ENCODE results near the gene CDR2L.
"Not testable (repeated sequence)": the region's sequence is repeated elsewhere in the genome, so short reads cannot be mapped to it uniquely, and the experiment has no call there.

CDR2L gene

DNA sequence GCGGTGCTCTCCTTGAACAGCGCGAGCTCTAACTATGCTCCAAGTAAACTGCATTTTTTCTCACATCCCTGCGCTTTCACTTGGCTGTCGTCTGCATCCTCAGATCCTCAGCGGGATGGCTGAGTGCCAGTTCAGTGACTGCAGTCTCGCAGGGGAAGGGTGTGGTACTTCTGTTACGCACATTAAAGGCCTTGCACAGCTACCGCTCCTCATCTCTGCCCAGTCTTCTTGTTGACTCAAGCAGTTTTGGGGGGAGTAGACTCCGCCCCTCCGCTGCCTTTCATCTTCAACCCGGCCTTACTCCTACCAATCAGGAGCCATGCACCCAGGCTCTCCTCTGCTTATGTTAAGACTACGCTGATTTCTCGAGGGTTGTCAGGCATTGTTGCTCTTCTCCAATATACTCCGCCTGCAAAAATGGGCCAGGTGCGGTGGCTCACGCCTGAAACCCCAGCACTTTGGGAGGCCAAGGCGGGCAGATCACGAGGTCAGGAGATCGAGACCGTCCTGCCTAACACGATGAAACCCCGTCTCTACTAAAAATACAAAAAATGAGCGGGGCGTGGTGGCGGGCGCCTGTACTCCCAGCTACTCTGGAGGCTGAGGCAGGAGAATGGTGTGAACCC lies 49.3 kb downstream of the CDR2L start:
- in situ Hi-C loops (cut with MboI; ENCODE audit: low sequenced_read_pairs) = no loop called here

DNA sequence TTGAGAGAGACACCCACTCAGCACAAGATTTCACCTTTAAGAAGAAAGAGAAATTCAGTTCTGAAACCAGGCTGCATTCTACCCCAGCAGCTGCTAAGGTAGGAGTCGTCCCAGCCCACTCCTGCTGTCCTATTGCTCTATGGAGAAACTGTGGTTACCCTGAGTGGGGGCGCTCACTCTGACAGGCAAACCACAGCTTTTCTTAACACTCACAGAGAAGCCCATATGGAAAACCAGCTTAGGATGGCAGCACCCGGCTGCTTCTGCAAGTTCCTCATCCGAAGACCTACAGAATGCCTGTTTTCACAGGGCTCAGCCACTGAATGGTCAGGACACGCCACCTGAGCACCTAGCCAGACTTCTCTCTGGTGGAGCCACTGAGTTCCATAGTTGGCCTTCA lies 51.8 kb downstream of the CDR2L start:
- in situ Hi-C loops (cut with MboI; ENCODE audit: low sequenced_read_pairs) = no loop called here

DNA sequence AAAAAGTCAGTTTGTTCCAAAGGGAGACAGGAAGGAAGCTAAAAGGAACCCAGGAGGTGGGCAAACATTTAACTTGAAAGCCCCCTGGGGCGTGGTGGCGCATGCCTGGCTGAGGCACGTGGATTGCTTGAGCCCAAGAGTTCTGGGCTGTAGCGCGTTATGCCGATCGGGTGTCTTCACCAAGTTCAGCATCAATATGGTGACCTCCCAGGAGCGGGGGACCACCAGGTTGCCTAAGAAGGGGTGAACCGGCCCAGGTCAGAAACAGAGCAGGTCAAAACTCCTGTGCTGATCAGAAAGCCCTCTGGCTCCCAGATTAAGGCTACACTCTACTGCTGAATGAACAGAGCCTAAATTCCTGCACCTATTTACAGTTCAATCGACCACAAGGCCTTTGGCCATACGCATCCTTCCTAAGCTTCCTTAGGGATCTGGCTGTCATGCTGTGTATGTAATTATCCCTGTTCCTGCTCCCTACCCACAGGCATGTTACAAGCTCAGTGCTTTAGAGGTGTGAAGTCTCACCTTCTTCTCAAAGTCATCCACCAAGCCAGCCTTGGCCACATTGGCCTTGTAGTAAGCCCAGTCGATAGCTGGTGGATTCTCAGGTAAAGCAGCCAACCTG lies 54.3 kb downstream of the CDR2L start:
- in situ Hi-C loops (cut with MboI; ENCODE audit: low sequenced_read_pairs) = no loop called here

DNA sequence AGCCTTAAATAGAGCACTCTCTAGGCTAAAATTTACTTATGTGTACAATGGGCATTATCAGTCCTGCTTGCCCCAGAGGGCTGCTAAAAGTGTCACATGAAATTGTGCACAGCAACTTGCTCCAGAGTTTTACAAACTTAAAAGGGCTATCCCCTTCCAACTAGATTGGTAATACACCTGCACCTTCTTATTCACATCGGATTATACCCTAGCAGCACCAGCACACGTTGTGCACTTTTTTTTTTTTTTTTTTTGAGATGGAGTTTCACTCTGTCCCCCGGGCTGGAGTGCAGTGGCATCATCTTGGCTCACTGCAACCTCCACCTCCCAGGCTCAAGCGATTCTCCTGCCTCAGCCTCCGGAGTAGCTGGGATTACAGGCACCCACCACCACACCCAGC lies 56.4 kb downstream of the CDR2L start:
- in situ Hi-C loops (cut with MboI; ENCODE audit: low sequenced_read_pairs) = not testable (repeated sequence)

DNA sequence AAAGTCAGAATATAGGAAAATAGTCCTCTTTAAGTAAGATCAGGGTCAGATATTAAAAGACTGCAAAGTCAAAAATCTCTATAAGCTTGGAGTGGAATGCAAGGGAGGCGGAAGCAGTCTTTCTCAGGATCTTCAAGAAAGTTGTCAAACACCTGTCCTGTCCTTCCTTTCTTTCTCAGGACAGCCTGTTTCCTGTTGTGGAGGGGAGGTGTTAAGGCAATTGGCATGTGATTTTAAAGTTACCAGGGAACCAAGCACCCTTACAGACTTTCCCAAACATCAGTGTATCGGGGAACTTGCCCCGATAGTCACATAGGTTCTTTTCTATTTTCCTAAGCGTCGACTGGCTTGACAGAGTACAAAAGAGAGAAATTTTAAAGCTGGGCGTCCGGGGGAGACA lies 57.3 kb downstream of the CDR2L start:
- in situ Hi-C loops (cut with MboI; ENCODE audit: low sequenced_read_pairs) = no loop called here

DNA sequence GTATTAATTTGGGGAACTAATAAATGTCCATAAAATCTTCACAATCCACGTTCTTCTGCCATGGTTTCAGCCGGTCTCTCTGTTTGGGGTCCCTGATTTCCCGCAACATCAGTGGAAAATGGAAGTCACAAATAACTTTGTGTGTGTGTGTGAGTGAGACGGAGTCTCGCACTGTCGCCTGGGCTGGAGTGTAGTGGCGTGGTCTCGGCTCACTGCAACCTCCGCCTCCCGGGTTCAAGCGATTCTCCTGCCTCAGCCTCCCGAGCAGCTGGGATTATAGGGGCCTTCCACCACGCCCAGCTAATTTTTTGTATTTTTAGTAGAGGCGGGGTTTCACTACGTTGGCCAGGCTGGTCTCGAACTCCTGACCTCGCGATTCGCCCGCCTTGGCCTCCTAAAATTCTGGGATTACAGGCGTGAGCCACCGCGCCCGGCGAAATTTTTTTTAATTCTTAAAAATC lies 58.5 kb downstream of the CDR2L start:
- in situ Hi-C loops (cut with MboI; ENCODE audit: low sequenced_read_pairs) = not testable (repeated sequence)

DNA sequence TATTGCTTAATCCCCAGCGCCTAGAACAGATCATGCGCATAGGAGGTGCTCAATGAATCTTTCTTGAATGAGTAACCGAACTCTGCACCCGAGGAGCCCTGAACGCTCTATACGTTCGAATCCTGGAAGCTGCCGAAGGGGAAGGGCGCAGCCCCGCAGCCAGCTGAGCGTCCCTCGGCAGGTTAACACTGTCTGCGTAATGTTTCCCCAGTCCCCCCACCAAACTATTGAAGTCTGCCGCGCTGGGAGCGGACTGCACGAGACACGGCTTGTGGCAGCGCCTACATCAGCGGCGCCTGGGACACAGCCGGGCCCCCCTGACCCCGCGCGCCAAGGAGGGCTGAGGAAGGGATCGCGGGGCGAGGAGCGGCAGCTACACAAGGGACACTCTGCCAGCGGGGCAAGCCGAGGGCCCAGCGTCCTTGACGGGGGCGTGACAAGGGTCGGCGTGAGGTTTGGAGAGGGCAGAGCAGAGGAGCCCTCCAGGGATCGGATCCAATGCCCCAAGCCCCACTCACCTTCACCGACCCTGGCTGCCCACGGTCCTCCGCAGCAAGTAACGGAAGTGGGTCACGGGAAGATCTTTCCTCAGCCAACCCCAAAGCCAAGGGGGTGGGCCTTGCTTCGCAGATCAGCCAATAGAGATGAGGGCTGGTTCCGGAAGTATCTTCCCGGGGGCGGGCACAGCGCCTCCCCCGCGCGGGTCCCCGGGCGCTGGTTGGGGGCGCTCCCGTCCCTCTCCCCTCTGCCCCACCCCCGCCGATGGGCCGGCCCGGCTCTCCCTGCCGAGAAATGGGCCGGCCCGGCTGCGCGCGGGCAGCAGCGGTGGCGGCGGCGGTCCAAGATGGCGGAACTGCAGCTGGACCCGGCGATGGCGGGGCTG lies 59.2 kb downstream of the CDR2L start, which contains the start of the genes ATP5PD and KCTD2:
TSS of gene ATP5PD (minus strand) at position 563 of the 883 bp plus-strand sequence. CDS start 4,319 bp downstream, outside the sequence.
TSS of gene KCTD2 (plus strand) at position 819 of the 883 bp plus-strand sequence. CDS start at position 845, 26 bp downstream.
- in situ Hi-C loops (cut with MboI; ENCODE audit: low sequenced_read_pairs) = no loop called here

DNA sequence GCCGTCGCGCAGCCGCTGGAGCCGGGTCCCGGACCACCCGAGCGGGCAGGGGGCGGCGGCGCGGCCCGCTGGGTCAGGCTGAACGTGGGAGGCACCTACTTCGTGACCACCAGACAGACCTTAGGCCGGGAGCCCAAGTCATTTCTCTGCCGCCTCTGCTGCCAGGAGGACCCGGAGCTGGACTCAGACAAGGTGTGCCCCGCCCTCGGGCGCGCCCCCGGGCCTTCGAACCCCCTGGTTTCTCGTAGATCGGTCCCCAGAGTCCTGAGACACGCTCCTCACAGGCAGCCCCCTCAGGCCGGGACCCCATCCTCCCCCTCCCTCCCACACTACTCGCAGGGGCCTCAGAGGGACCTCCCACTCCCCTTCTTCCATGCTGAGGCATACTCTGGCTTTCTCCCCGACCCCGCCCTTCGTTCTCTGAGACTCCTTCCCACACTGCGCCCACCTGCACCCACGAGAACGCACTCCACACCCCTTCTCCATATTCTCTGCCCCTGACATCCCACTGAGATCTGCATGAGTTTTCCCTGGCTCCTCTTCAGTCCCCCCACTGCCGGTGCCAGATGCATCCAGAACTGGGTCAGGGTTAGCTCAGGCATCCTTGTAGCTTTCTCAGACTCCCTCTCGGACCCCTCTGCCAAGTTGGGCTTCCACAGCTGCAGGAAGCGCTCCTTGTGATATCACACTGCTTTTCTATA lies 60.1 kb downstream of the CDR2L start:
- in situ Hi-C loops (cut with MboI; ENCODE audit: low sequenced_read_pairs) = no loop called here

DNA sequence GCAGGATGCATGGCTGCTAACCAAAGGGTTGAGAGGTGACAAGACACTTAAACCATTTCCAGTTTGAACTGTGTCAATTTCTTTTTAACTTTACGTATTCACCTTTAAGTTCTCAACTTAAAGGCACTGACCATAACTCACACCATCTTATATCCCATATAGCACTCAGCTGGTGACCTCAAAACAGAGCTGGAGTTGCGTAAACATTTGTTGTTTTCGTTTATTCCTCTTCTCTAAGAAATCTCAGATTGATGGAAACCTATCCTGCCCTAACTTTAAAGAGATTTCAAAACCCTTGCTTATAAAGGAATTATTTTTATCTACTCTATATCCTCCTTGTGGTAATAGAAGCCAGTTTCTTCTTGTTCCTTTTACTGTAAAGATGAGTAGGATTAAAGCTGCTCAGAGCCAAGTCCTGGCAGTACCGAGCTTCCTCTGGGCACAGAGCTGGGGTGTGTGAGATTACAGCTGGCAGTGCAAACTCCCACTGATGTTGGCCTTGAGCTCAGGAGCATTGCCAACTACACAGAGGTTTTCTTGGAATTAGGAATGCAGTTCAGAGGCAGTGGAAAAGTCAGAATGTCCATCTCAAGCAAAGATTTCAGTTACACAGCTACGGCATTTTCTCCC lies 60.9 kb downstream of the CDR2L start:
- in situ Hi-C loops (cut with MboI; ENCODE audit: low sequenced_read_pairs) = no loop called here

DNA sequence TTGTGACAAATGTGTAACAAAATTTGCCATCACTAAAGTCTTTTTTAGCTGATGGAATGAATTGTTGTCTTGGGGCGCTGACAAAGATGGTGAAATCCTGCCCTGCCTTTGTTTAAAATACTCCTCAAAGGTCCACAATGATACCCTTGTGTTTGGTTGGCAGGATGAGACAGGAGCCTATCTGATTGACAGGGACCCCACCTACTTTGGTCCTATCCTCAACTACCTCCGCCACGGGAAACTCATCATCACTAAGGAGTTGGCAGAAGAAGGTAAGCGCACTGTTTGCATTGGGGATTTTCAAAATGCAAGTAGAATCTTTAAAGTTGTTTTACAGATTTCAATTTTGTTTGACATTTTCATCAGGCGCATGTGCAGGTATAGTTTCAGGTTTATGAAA lies 61.6 kb downstream of the CDR2L start:
- in situ Hi-C loops (cut with MboI; ENCODE audit: low sequenced_read_pairs) = no loop called here

DNA sequence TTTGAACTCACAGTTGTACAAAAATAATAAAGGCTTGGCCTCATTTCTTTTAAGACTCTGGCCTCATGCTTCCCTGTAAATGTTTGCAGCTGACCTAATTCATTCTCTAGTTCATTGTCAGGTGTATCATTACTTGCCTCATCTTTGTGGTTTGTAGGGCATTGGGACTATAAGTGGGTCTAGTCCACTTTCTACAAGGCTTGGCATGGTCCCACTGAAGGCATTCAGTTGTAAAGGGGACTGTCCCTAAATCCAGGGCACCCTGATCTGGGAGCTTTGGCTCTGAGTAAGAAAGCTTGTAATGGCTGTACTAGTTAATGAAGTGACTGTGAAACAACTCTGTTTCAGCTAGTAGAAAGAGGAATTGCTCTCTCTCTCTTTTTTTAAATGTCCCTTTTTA lies 62.3 kb downstream of the CDR2L start:
- in situ Hi-C loops (cut with MboI; ENCODE audit: low sequenced_read_pairs) = no loop called here

DNA sequence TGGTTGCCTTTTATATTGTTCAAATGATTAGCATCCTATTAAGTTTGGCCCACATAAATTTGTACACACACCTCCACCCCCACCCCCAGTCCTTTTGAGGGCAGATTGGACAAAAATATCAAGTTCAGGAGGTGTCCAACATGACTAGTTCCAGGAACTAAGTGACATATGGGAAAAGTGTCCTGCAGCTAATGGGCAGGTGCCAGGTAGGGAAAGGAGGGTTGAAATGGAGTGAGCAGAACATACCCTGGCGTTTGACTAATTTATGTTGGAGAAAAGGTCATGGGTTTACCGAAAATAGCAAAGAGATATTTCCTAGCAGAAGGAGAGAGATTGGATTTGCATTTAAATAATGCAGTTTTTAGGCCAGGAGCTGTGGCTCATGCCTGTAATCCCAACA lies 64.5 kb downstream of the CDR2L start:
- in situ Hi-C loops (cut with MboI; ENCODE audit: low sequenced_read_pairs) = no loop called here

Measured in HL-60/S4 treated with retinoic acid at 250 ng/mL for 4 days and 3 days (cell line).